ENCODE measurements around the gene DAB2.

Gene DAB2

DNA sequence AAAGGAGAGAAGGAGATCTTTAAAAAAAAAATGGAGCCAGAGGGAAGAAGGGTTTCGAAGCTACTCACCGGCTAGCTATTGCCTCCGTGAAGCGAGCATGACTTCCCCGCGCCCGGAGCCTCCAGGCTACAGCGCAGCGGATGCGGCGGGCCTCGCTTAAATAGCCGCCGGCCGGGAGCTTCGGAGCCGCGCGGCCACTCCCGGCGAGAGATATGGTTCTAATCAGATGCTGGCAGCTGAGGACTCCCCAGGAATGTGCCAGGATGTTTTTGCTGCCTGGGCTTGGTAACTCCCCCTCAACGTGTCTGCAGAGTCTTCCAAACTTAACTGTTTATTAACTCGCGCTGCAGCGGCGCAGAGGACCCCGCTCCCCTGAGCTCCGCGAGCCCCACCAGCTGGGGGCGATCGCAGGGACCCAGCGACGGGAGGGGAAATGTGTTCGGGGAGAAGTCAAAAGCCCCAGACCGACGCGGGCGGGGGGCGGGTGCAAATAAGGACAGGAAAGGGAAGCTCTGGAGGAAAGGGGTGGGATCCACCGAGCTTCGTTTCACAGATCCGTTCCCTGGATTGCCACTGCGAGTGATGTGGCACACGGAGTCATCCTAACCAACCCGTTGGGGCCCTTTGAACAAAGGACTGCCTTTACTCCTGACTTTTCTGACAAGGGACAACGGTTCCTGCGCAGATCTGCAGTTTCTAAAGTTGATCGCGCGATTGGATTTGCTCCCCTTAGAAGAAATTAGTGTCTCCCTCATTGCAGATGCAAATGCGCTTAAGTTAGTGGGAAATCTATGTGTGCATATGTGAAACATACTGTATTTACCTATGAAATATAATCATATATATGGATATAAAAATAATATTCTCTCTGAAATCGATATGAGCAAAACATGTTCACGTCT lies at the start of gene DAB2:
DAB2 (minus strand) TSS at position 245 of the 902 bp plus-strand sequence. CDS start 30,660 bp downstream, outside the sequence.
- peak within 1 kb of the TSS; percentile 43 for H3K4me3 ChIP-seq (ENCODE audit: low read length)
- TF ChIP-seq, protein P1, sequence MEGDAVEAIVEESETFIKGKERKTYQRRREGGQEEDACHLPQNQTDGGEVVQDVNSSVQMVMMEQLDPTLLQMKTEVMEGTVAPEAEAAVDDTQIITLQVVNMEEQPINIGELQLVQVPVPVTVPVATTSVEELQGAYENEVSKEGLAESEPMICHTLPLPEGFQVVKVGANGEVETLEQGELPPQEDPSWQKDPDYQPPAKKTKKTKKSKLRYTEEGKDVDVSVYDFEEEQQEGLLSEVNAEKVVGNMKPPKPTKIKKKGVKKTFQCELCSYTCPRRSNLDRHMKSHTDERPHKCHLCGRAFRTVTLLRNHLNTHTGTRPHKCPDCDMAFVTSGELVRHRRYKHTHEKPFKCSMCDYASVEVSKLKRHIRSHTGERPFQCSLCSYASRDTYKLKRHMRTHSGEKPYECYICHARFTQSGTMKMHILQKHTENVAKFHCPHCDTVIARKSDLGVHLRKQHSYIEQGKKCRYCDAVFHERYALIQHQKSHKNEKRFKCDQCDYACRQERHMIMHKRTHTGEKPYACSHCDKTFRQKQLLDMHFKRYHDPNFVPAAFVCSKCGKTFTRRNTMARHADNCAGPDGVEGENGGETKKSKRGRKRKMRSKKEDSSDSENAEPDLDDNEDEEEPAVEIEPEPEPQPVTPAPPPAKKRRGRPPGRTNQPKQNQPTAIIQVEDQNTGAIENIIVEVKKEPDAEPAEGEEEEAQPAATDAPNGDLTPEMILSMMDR (IDR thresholded peaks at IDR 0.05; ENCODE audit: insufficient read depth, low read depth, low read length, missing control alignments), result peak; percentile 27
- DNase-seq (ENCODE audit: low read depth), result peak; percentile 75

DNA sequence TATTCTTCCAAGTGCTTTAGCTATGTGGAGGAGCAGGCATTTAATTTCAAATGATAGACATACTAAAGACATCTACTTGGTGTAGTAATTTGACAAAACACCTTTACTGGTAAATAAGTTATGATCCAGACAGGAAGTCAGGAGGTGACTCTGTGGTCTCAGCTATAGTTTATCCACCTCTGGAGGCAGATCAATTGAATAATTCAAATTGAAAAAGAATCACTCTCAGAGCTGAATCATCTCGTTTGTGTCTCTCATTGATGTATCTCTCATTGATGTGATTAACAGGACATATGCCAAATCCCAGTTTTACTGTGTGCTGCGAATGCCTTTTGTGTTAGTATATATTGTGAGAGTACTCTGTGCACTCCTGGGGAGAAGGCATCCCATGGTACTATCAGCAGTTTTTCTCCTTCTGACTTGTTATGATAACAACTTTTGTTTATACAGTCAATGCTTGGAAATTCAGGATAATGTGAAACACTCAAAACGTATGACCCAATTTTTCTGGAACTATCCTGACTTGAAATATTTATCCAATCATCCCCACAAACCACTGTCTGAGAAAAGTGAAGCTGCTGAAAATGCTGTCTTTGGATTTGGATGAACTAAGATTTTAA lies 48.5 kb upstream of the DAB2 start:
- TF ChIP-seq, protein P1 (IDR thresholded peaks at IDR 0.05; ENCODE audit: insufficient read depth, low read depth, low read length, missing control alignments), result no peak
- H3K4me3 ChIP-seq (ENCODE audit: low read length), result no peak overlapping the region
- no peak for DNase-seq (ENCODE audit: low read depth)

DNA sequence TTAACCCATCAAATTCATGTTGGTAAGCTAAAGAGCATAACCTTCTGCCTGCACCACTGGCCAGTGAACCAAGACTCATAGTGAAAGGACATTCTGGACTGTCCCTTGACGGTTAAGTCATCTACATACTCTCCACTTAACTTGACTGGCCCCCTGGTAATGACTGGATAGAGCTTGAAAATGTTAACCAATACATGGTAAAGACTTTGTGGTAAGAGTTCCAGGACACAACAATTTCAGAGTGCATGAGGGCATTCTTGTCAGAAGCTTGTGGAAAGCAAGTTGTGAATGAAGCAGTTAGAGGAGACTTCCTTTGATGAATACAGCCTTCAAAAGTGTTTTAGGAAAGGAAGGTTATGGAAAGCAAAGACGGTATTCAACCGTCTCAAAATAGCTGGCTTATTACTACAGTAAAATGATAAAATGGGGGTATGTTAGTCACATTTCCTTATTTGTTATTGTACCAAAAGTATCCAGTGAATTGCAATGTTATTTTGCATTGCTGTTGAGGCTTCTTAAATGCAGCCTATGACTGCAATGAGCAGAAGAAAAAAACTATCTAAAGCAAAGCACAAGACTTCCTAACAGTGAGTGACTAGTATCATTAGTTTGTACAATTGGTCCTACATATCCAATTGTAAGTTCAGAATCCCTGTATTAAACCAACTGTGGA lies 47.2 kb upstream of the DAB2 start:
- H3K4me3 ChIP-seq (ENCODE audit: low read length), result no peak overlapping the region
- no peak for DNase-seq (ENCODE audit: low read depth)
- TF ChIP-seq, protein P1 (IDR thresholded peaks at IDR 0.05; ENCODE audit: insufficient read depth, low read depth, low read length, missing control alignments), result no peak

DNA sequence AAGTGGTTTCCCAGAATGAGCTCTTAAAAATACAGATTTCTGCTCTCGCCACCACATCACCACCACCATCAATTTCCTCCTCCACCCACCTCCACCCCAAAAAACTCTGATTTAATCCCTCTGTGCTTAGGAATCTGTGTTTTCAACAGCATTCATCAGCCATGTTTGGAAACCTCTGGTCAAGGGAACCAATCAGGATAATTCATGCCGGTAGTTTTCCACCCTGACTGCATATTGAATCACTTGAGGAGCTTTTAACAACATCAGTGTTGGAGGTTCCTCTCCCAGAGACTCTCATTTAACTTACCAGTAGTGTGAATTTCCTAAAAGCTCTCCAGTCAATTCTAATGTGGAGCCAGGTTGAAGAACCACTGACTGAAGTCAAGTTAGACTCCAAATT lies 46.0 kb upstream of the DAB2 start:
- DNase-seq (ENCODE audit: low read depth), result no peak
- TF ChIP-seq, protein P1 (IDR thresholded peaks at IDR 0.05; ENCODE audit: insufficient read depth, low read depth, low read length, missing control alignments), result no peak
- H3K4me3 ChIP-seq (ENCODE audit: low read length), result no peak overlapping the region

DNA sequence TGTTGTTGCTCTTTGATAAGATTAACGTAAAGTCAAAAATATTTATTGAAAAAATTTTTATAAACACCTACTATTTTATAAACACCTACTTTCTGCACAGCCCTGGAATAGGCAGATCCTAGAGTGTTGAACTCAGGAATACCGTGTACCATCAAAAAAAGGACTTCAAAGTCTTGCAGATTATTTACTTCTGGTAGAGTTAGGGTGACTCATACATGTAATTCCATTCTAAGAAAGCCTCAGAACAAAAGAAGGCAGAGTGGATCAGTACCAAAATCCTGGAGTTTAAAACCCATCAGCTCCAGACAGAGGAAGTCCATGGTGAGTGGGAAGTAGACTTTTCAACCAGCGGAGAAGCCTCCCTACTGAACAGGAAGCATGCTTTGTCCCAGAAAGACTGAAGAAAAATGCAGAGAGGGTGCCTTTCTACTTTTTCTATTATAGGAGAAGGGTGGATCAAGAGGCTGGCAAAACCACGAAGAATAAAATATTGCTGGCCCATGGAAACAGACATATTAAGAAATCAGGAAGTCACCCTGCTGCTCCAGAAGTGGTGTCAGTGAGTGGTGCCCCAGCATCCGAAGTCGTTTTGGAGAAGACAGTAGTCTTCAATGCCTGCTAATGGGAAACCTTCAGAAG lies 45.1 kb upstream of the DAB2 start:
- DNase-seq (ENCODE audit: low read depth), result no peak
- TF ChIP-seq, protein P1 (IDR thresholded peaks at IDR 0.05; ENCODE audit: insufficient read depth, low read depth, low read length, missing control alignments), result no peak

DNA sequence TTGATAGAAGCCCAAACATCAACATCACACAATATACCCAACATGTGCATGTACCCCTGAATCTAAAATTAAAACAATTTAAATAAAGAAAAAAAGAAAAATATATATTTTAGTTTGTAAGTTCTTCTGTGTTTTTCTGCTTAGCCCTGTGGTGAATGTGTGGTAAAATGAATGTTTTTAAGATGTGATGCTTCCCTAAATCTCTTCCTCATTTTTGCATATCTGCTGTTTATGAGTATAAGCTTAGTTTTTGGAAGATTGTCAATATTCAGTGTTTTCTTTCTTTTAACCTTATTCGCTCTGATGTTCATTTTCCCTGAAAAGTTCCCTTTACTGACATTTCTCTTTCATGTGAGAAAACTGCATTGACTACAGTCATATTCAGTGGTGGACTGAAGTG lies 44.4 kb upstream of the DAB2 start:
- TF ChIP-seq, protein P1 (IDR thresholded peaks at IDR 0.05; ENCODE audit: insufficient read depth, low read depth, low read length, missing control alignments), result no peak
- no peak overlapping the region for H3K4me3 ChIP-seq (ENCODE audit: low read length)

More for the DNA sequence above, 45.1 kb upstream of the DAB2 start:
- no peak overlapping the region for H3K4me3 ChIP-seq (ENCODE audit: low read length)

More for the DNA sequence above, 44.4 kb upstream of the DAB2 start:
- DNase-seq (ENCODE audit: low read depth), result no peak
